ENCODE measurements around the gene LYRM2.
A peak's percentile ranks its signal among the peaks of the same experiment; 100 is the strongest.

The LYRM2 gene, protein sequence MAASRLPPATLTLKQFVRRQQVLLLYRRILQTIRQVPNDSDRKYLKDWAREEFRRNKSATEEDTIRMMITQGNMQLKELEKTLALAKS

DNA sequence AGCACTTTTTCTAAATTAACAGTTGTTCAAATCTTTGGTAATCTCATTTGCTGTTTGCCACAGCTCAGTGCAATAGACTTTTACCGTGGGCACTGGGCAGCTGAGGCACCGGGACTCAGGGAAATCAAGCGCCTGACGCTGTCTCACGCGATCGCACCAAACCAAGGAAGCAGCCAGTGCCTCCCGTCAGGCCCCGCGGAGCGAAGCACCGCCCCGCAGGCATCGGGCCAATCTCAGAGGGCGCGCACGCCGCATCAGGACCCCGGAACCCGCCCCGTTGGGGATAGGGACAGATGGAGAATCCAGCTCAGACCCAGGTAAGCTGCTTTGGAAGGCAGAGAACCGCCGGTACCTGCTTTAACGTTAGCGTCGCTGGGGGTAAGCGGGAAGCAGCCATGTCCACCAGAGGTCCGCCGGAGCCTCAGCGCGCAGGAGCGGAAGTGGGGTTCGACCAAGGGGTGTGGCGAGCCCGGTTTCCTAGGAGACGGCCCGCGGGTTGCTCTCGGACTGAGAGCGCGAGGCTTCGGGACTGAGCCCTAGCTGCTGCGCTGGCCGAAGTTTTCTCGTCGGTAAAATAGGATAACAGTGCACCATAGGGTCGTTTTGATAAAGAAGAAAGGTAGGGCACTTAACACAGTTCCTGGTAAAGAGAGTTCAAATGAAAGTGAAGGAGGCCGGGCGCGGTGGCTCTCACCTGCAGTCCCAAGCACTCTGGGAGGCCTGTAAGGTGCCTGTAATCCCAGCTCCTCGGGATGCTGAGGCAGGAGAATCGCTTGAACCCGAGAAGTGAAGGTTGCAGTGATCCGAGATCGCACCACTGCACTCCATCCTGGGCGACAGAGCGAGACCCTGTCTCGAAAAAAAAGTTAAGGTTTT is at the start of gene LYRM2:
Gene LYRM2 (minus strand): TSS at position 428 of the 876 bp plus-strand sequence. CDS start 31 bp downstream, at position 397.
- peak; percentile 86 to 89 for DNase-seq (ENCODE audit: low read depth in 1 of 2, low spot score in 1 of 2)

DNA sequence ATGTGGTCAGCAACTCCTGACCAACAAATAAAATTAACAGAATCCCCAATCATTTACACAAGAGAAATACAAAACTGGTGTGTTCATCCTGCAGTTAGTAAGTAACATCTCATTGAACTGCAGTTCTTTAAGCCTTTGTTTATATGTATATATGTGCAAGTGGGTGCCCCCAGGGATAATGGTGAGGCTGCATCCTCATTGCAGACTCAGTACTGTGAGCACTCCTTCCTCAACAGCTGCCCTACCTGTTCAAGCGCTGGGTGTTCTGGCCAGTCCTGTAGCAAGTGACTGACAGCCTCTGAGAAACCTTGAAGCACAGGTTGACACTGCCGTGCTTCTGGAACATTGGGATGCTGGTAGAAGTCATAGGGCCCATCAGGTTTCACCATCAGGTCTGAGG is 49.8 kb upstream of the LYRM2 start:
- no peak for DNase-seq (ENCODE audit: low read depth in 1 of 2, low spot score in 1 of 2)

DNA sequence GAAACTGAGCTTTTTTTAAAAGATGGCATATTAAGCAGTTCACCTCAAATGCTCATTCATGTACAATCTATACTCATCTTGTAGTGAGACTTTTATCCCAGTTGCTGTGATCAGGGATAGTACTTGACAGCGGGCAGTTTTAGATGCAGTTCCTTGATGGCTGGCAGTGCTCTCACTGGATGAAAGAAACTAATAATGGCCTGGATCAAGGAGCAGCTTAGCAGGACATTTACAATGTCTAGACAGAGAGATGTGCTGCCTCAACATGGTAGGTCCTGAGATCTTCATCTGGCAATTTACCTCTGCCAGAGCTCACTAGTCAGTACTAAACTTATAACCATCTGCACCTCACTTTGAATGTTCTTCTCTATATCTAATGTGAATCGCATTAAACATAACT is 46.8 kb upstream of the LYRM2 start:
- DNase-seq (ENCODE audit: low read depth in 1 of 2, low spot score in 1 of 2) = no peak

DNA sequence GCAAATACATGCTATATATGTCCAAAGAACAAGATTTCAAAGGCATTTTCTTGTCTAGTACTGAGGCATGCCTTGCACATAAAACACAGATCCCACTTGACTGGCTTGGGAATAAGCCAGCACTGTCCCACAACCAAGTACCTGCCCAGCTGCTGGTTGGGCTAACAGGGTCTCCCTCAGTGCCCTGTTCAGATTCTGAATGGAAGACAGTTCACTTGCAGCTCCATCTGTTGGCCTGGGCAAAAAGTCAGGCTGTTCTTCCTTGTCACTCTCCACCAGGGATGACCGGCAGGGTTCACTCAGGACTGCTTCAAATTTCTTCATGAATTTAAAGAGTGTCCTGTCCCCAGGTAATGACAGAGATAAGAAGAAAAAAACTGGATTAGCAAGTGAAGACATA is 44.4 kb upstream of the LYRM2 start:
- no peak for DNase-seq (ENCODE audit: low read depth in 1 of 2, low spot score in 1 of 2)

DNA sequence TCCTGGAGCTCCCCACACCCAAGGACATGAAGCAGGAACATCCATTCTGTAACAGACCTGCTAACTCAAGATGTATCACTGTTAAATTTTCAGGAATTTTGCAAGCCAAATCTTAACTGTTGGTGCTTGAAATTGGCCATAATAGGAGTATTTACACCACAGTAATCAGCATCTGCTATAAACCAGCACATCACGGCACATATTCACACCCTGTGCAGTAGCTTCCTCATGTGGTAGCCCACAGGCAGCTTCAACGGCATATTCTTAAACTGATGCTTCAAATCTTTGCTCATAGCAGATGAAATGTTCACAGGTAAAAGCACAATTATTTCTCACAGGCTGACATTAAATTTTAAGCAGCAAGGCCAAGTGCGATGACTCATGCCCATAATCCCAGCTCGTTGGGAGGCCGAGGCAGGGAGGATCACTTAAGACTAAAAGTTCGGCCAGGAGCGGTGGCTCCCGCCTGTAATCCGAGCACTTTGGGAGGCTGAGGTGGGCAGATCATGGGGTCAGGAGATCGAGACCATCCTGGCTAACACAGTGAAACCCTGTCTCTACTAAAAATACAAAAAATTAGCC is 43.5 kb upstream of the LYRM2 start:
- DNase-seq (ENCODE audit: low read depth in 1 of 2, low spot score in 1 of 2) = no peak

DNA sequence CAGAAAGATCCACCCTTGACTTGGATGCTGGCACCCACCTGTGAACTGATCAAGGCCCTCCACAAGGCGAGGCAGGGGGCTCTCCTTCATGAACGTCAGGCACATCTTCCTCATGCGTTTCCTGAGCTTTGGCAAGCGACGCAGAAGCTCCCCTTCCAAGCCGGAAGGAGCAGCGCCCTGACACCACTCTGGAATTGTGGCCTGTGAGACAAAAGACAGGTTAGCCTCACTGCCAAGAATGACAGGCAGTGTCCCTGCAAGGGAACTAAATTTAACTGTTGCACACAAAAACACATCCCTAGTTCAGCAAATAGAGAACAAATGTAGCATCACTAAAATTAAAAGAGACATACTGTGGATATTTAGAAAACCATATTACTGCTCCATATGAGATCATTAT is 42.0 kb upstream of the LYRM2 start:
- no peak for DNase-seq (ENCODE audit: low read depth in 1 of 2, low spot score in 1 of 2)

DNA sequence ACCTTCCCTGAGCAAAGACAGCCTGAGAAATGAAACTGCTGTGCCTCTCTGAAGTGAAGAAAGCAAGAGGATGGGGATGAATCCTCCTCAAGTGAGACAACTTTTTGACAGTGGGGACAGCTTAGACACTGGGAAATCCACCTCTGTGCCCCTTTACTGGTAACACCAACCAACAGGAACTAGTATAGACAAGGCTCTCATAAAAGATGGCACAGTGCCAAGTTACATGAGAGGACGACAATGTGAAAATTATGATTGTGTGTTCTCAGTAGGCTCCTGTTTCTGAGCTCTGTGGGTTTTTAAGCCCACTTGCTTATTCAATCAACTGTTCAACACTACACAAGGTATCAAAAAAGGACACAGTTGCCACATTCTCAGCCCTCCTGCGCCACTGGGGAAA is 41.6 kb upstream of the LYRM2 start:
- DNase-seq (ENCODE audit: low read depth in 1 of 2, low spot score in 1 of 2) = no peak

DNA sequence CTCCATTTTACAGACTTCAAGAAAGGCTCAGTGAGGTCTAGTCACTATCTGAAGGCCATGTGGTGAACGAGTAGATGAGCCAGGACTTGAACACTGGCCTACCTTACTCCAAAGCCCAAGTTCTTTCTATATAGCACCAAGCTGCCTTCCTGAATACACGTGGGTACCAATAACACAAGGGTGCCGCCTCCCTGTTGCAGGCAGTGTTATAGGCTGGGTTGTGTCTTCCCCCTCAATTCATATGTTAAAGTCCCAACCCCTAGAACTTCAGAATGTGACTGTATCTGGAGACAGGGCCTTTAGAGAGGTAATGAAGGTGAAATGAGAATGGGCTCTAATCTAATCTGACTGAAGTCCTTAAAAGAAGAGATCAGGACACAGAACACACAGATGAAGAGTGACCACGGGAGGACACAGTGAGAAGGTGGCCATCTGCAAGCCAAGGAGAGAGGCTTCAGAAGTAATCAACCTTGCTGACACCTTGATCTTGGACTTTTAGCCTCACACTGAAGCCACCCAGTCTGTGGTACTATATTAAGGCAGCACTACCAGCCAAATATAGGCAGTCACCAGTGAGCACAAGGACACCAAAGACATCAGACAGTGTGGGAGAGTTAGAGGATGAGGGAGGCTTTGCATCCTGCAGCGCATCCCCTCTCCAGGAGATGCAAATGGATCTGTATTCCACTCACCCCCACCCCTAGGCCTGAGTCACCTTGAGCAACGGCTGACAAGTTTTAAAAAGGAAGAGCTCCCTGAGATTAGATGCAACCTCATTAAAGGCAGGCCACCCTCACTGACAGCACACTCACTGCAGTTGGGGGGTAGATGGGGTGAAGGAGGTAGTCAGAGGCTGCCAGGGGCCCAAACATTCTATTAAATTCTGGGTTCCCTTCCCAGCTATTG is 40.9 kb upstream of the LYRM2 start:
- no peak for DNase-seq (ENCODE audit: low read depth in 1 of 2, low spot score in 1 of 2)

DNA sequence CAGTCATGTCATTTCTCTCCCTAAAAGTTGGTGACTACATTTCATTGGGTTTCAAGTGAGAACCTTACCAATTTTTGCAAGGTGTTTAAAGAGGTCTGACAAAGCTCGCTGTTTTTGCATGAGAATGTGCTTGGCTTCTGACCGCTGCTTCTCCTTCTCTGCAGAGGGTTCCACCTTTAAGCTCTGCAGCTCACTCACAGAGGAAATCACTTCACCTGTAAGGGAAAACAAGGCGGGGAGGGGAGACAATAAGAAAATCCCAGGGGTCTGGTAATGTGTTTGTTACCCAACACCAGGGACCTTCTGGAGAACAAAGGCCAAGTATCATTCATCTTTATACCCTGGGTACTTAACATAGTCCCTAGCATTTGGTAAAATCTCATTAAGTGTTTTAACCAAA is 40.0 kb upstream of the LYRM2 start:
- DNase-seq (ENCODE audit: low read depth in 1 of 2, low spot score in 1 of 2) = no peak

DNA sequence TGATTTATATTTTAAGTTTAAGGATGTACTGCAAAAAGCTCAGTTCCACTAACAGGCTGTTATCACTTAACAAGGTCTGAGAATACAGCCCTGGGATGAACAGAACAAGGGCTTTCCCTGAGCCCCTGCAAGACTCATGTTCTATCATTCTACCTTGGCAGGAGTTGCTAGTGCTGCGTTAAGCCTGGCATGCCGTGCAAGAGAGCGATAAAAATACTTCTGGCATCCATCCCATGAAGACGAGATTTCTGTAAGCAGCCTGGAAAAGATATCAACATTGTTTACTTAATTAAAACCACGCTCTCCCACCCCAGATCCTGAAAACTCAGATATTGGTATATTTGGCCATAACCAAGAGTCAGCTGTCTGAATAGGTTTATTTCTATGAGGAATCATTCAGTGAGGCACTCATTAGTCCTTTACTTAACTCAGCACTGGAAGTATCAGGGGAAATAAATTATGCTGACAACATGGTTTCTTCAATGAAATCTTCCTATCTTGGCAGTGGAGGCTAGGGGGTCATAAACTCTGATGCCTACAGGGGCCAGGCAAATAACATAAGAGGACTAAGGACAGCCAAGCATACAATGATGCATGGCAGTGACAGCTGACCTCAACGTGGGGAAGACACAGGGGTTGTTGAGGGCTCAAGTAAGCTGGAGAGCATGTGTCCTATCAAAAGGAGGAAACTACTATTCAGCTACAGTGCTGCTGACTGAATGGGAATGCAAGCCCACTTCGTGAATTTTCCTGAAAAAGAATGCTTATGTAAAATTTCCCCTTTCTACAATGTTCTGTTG is 37.6 kb upstream of the LYRM2 start:
- DNase-seq (ENCODE audit: low read depth in 1 of 2, low spot score in 1 of 2) = no peak

DNA sequence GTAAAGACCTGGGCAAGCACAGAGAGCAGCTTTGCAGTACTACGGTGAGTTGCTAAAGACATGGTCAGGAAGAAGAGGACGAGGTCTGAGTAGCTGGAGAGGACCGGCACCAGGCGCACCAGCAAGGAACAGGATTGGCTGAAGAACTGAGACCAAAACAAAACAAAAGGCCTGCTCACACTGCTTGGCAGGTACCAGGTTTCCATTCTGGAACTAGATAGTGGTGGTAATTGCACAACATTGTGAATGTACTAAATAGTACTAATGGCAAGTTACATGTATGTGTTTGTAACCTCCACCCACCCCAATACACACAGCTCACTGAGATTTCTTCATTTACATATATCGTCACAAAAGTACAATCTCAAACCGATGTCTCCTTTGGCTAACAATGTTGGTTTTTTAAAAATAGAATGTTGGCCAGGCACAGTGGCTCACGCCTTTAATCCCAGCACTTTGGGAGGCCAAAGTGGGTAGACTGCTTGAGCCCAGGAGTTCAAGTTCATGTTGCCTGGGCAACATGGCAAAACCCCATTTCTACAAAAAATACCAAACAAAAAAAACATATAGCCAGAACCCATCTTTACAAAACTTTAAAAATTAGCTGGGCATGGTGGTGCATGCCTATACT is 32.5 kb upstream of the LYRM2 start:
- no peak for DNase-seq (ENCODE audit: low read depth in 1 of 2, low spot score in 1 of 2)

DNA sequence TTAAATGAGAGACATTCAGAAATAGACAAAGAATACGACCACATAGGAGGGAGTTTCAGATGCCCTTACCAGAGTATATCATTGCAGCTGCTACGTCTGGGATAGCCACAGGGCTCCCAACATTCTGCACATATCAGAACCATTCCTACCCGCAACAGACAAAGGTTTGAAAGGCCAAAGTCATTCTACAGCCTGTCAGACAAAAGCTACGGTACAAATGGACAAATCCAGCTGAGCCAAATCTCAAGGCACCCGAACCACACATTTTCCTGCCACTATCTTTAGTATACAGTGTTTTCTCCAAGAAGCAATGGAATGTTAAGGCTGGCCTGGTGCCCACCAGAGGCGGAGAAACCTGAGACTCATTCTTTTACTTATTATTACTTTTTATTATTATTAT is 30.5 kb upstream of the LYRM2 start:
- no peak for DNase-seq (ENCODE audit: low read depth in 1 of 2, low spot score in 1 of 2)

DNA sequence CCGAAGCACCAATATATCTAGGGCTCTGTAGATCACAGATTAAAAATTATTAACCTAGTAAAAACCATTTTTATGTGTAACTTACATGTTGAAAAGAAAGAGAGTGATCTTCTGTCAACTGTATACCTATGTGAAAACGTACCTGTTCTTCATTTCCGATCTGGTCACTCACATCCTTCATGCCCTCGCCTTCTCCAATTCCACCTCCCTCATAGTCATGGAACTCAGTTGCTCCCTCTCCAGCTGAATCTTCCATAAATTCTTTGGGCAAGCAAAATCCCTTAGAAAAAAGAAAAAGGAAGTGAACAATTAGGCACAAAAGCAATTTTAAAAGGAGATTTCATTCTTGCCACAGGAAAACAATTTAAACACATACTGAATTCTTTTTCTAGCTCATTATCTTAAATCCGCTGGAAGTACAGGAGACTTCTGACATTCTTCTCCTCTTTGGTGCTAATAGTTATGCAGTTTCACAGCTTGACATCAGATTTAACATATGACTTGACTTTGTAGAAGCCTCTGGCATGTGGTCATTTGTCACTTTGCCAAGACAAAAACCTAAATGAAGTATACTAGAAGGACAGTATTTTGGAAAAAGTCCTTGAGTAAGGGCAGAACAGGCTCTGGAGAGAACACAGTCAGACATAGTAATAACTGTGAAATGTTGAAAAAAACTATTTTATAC is 29.5 kb upstream of the LYRM2 start:
- no peak for DNase-seq (ENCODE audit: low read depth in 1 of 2, low spot score in 1 of 2)

DNA sequence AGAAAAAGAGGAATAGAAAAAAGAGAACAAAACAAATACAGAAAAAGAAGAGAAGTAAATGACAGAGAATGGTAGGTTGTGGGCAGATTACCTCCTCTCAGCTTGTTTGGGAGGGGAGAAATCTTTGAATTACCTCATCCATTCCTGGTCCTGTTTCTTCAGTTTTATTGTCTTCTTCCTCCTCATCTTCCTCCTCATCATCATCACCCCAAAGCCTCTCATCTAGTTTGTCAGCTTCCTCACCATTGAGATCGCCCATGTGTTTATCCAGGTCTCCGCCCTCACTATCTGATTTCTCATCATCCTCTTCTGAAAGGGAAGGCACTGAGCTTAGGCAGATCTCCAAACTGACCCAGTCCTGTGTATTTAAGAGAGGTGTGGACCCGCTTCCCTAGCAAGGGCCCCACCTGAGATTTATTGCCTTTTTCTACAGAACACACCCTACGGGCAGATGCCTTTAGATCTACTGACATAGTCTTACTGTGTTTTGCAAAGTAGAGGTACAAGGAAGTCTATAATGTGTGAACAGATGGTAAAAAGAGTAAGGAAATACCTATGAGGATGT is 24.2 kb upstream of the LYRM2 start:
- DNase-seq (ENCODE audit: low read depth in 1 of 2, low spot score in 1 of 2) = no peak

DNA sequence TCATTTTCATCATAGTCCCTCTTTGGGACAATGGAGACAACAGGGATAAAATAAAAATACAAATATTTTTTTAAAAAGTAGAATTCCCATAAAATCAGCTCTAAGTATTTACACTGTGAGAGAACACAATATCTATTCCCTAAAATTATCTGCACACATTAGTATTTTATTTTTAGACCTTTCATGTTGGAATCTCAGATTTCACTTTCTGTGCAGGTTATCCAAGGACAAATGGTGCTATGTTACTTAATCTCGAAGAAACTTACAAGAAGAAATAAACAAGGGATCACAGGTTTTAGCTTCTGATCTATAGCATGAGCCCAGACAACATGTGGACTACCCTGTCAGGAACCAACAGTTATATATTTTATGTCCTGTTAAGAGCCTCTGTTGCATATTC is 23.0 kb upstream of the LYRM2 start:
- DNase-seq (ENCODE audit: low read depth in 1 of 2, low spot score in 1 of 2) = no peak

DNA sequence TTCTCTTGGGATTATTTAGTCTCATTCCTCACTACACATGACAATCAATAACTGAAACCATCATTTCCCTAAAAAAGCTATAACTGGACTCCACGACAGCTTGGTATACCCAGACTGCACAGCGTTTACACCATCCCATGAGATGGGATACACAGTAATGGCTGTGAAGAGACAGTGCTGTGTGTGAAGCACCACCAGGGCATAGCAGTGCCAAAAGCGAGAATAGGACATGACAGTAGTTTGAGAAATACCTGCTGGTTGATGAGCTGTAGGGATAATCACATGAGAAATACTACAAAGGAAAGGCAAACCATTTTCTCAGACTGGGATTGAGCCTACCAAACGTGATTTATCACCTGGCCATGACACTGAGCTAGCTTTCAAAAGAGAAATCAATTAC is 22.4 kb upstream of the LYRM2 start:
- DNase-seq (ENCODE audit: low read depth in 1 of 2, low spot score in 1 of 2) = no peak

DNA sequence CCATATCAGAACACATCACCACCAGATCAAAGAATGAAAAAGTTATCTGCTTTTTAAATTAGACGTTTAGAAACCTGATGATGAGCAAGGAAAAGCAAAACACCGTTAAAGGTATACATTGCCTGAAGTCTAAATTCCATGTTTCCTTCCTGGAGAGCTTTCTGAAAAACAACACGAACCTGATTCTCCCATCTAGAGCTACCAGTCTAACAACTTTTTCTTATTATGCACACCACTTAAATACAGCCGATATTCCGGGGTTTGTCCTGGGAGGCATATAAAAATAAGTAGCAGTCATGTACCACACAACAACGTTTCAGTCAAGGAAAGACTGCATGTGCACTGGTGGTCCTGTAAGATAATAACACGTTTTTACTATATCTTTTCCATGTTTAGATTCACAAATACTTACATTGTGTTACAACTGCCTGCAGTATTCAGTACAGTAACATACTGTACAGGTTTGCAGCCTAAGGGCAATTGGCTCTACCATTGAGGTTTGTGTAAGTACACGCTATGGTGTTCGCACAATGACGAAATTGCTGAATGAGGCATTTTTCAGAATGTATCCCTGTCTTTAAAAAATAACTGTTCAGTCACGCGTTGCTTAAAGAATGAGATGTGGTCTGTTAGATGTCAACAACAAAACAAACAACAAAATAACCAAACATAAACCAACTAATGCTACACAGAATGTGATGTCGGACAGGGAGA is 19.1 kb upstream of the LYRM2 start:
- no peak for DNase-seq (ENCODE audit: low read depth in 1 of 2, low spot score in 1 of 2)

DNA sequence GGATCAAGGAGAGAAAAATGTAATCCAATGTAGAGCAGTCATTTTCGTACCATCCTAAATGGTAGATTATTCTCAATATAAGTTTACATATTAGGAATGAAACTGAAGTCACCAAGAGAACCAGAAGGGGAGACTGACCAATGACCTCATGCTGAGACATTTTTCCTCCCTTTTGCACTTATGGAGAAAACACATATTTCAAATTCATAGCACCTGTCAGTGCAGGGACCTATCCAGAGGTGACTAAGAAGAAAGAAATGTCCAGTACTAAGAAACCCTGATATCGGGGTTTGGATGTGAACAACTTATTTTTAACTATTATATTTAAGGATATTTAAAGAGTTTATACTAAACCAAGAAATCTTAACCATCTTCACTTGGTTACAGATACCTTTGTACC is 16.6 kb upstream of the LYRM2 start:
- DNase-seq (ENCODE audit: low read depth in 1 of 2, low spot score in 1 of 2) = no peak

DNA sequence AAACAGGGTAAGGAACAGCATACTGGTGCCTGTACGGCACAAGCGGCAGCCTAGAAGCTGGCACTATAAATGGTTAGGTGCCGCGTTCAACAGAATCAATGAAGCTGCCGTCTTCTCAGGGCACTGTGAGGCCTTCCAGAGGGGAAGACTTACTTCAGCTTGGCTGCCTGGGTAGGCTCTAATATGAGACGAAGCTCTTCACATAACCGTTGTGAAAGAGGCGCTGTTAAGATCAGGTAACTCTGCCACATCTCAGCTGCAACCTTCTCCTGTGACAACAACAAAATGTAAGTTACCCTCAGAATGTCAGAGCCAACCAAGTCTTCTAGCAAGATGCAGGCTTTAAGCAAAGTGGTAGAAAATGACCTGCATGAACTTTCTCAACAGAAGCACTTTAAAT is 12.0 kb upstream of the LYRM2 start:
- no peak for DNase-seq (ENCODE audit: low read depth in 1 of 2, low spot score in 1 of 2)

Measured in activated CD4-positive, alpha-beta T cell treated with anti-CD3 and anti-CD28 coated beads, Interleukin-2, amount 50 U/mL, for 24 hours (primary cell).